ENCODE measurements around the gene MLN. TPM values are rescaled to one million over a fixed set of nuclear protein-coding genes. Genes with fewer than 3 reads are reported as not detected.
A peak's percentile ranks its signal among the peaks of the same experiment; 100 is the strongest.

The MLN gene
- polyA plus RNA-seq, 2 of the 4 experiments (the other 2 are of a cell fraction) = not detected

GRCh38 chr6:33789550-33789895 is 14.3 kb downstream of the MLN start (continued):
- no peak for TF ChIP-seq HMGXB4 (CRISPR knock-in tag; IDR thresholded peaks at IDR 0.05; ENCODE audit: borderline replicate concordance)

GRCh38 chr6:33788694-33789549 is 14.9 kb downstream of the MLN start, which contains the start of gene LEMD2:
Gene LEMD2, minus strand, starts transcription at chr6:33789130. Its CDS starts 14 bp downstream, at chr6:33789116.
- DNase-seq (ENCODE audit: low read depth in 1 of 2, low spot score in 1 of 2) (peak; percentile 81 to 92), ATAC-seq (peak; percentile 93 to 96), FAIRE-seq (no peak)
- WGBS (ENCODE audit: missing lambda C conversion rate) = 17% methylated on average over 14 of the region's 86 CpGs
- H3K4me3 ChIP-seq = peak within 1 kb of the TSS; percentile 91
- peaks cover 20% of the 10 kb centered on the region for H3K4me1 ChIP-seq
- ChIA-PET CTCF (interaction anchor here (0.6 to 3.6 kb wide), 7 partner anchors 10 to 298 kb away, joined by 3 to 16 read pairs (median 4); no protein-coding TSS in a partner anchor), POLR2A (interaction anchor here (1.1 to 2.0 kb wide), 2 partner anchors 34 to 51 kb away, joined by 3 to 9 read pairs; no protein-coding TSS in a partner anchor)
- peak in 1 of 2 experiments; percentile 79; a peak in 3 of 5 replicates for TF ChIP-seq JUN (IDR thresholded peaks at IDR 0.05)
- peak; percentile 85; the same call in 1 of the 2 replicates for TF ChIP-seq MAZ (IDR thresholded peaks at IDR 0.05; ENCODE audit: borderline replicate concordance, low read depth, low read length)
- no peak for TF ChIP-seq HEYL (CRISPR knock-in tag; IDR thresholded peaks at IDR 0.05)
- TF ChIP-seq ZNF302 (CRISPR knock-in tag; IDR thresholded peaks at IDR 0.05) = no peak
- TF ChIP-seq POLR2A (IDR thresholded peaks at IDR 0.05; ENCODE audit: low read length) = peak; percentile 73
- peak; percentile 91 for TF ChIP-seq PHF8 (IDR thresholded peaks at IDR 0.05; ENCODE audit: borderline replicate concordance, low read depth)
- no peak for TF ChIP-seq RCOR1 (IDR thresholded peaks at IDR 0.05; ENCODE audit: low read depth, low read length)
- no peak for TF ChIP-seq EHMT2 (IDR thresholded peaks at IDR 0.05; ENCODE audit: low read depth)
- no peak for TF ChIP-seq REST (IDR thresholded peaks at IDR 0.05)
- TF ChIP-seq E2F6 (IDR thresholded peaks at IDR 0.05; ENCODE audit: borderline replicate concordance, low read depth) = 0 out of 2 replicates have a peak, but pooled peaks have one; percentile 26
- TF ChIP-seq FOXS1 (CRISPR knock-in tag; IDR thresholded peaks at IDR 0.05) = no peak
- TF ChIP-seq HES2 (IDR thresholded peaks at IDR 0.05) = no peak
- TF ChIP-seq KDM1A (IDR thresholded peaks at IDR 0.05; ENCODE audit: low read depth) = peak; percentile 62; the same call in 1 of the 2 replicates
- H3K4me2 ChIP-seq = peak within 1 kb of the TSS; percentile 90
- H3K27ac ChIP-seq = peak within 1 kb of the TSS; percentile 94 to 99
- H3K9me3 ChIP-seq = no peaks in the 10 kb centered on the region
